Measurements from ENCODE around the gene DNMT3A. TPM values are rescaled to one million over a fixed set of nuclear protein-coding genes. Genes with fewer than 3 reads are reported as not detected.
A peak's percentile ranks its signal among the peaks of the same experiment; 100 is the strongest.
"Not testable (repeated sequence)": the region's sequence is repeated elsewhere in the genome, so short reads cannot be mapped to it uniquely, and the experiment has no call there.

Gene DNMT3A
- total and polyA plus RNA-seq, 2 experiments from 2014 or later = 47.2 to 80.4 TPM

DNA sequence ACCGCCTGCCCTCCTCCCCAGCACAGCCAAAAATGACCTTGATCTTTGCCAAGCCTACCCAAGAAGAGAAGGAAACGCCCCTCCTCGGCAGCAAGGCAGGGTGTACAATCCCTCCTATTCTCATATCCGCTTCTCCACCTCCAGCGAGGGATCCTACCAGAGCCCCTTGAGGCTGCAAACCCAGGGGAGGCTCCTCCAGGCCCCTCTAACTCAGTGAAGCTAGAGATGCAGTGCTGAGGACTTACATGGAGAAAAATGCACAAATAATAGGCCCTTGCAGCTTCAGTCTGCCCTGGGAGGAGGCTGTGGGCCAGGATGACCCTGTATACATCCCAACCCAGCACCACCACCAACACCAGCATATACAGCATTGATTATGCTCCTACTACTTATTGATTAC, 126.5 kb downstream of the DNMT3A start:
- H3K4me2 ChIP-seq = peak overlapping the region; percentile 88
- H3K27me3 ChIP-seq (ENCODE audit: insufficient read depth) = no peaks in the 10 kb centered on the region
- Mint-ChIP-seq H3K4me1 (no peaks in the 10 kb centered on the region; the same call in 2 of the 3 replicates), H3K27ac (no peak overlapping the region), H3K36me3 (ENCODE audit: low read depth) (no peaks in the 10 kb centered on the region), H3K4me3 (peak overlapping the region; percentile 73), H3K9me3 (no peaks in the 10 kb centered on the region), H3K27me3 (ENCODE audit: insufficient read depth, low read depth, poor library complexity) (peaks cover 7% of the 10 kb centered on the region)
- peak overlapping the region; percentile 97 for H2AFZ ChIP-seq
- H3K4me3 ChIP-seq = peak overlapping the region; percentile 76
- no peaks in the 10 kb centered on the region for H3K79me2 ChIP-seq (replicated peaks; ENCODE audit: insufficient read depth)
- TF ChIP-seq EZH2 (IDR thresholded peaks at IDR 0.05; ENCODE audit: low read depth, unreplicated experiment) = no peak
- no peaks in the 10 kb centered on the region for H4K20me1 ChIP-seq (replicated peaks; ENCODE audit: insufficient read depth)
- ATAC-seq (peak; percentile 16), DNase-seq (ENCODE audit: low spot score) (no peak)
- no peaks in the 10 kb centered on the region for H3K9me2 ChIP-seq (ENCODE audit: insufficient read depth)
- H3K4me1 ChIP-seq (ENCODE audit: insufficient read depth) = peaks cover 3% of the 10 kb centered on the region; the same call in 1 of the 2 replicates
- no peaks in the 10 kb centered on the region for H3K36me3 ChIP-seq (ENCODE audit: insufficient read depth)
- H3K27ac ChIP-seq (ENCODE audit: low read depth) = 0 out of 2 replicates have a peak overlapping the region, but pooled peaks have one; percentile 32
- H3F3A ChIP-seq (replicated peaks; ENCODE audit: low read depth) = peaks cover 5% of the 10 kb centered on the region; the same call in 1 of the 2 replicates

DNA sequence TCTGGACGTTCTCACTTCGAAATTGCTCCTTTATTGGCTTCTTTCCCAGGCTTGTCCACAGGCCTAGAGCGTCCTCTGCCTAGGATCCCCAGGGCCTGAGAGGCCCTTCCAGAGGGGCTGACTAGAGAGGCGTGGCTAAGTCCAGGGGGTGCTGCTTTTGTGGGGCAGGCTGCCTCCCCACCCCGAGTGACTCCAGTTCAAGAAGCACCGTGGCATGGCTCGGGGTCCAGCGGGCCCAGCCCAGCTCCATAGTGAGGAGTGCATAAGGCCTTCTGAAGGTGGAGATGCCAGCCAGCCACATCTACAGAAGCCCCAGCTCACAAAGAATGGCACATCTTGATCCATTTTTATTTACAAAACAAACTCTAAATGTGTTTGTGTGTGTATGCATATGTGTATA, 128.5 kb downstream of the DNMT3A start:
- no peaks in the 10 kb centered on the region for H3K27me3 ChIP-seq (ENCODE audit: insufficient read depth)
- H3F3A ChIP-seq (replicated peaks; ENCODE audit: low read depth) = peaks cover 5% of the 10 kb centered on the region; the same call in 1 of the 2 replicates
- TF ChIP-seq EZH2phosphoT487 (IDR thresholded peaks at IDR 0.05; ENCODE audit: unreplicated experiment) (no peak), EZH2 (IDR thresholded peaks at IDR 0.05; ENCODE audit: low read depth, unreplicated experiment) (no peak), STAT1 (IDR thresholded peaks at IDR 0.05; ENCODE audit: unreplicated experiment) (no peak), ZNF331 (CRISPR knock-in tag; IDR thresholded peaks at IDR 0.05; ENCODE audit: low read depth) (no peak), CREB1 (CRISPR knock-in tag; IDR thresholded peaks at IDR 0.05; ENCODE audit: low read depth) (no peak), JUNB (IDR thresholded peaks at IDR 0.05; ENCODE audit: unreplicated experiment) (no peak)
- TF ChIP-seq, protein P1, sequence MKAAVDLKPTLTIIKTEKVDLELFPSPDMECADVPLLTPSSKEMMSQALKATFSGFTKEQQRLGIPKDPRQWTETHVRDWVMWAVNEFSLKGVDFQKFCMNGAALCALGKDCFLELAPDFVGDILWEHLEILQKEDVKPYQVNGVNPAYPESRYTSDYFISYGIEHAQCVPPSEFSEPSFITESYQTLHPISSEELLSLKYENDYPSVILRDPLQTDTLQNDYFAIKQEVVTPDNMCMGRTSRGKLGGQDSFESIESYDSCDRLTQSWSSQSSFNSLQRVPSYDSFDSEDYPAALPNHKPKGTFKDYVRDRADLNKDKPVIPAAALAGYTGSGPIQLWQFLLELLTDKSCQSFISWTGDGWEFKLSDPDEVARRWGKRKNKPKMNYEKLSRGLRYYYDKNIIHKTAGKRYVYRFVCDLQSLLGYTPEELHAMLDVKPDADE (IDR thresholded peaks at IDR 0.05) = no peak
- no peaks in the 10 kb centered on the region for H3K79me2 ChIP-seq (replicated peaks; ENCODE audit: insufficient read depth)
- no peaks in the 10 kb centered on the region for H3K36me3 ChIP-seq (ENCODE audit: insufficient read depth)
- Mint-ChIP-seq H3K27ac (no peak overlapping the region), H3K4me1 (no peaks in the 10 kb centered on the region; the same call in 2 of the 3 replicates), H3K36me3 (ENCODE audit: low read depth) (no peaks in the 10 kb centered on the region), H3K27me3 (ENCODE audit: insufficient read depth, low read depth, poor library complexity) (peaks cover 10% of the 10 kb centered on the region), H3K4me3 (no peak overlapping the region), H3K9me3 (no peaks in the 10 kb centered on the region)
- DNase-seq (ENCODE audit: low spot score) (no peak), ATAC-seq (no peak)
- H3K9me2 ChIP-seq (ENCODE audit: insufficient read depth) = no peaks in the 10 kb centered on the region
- no peak overlapping the region for H3K27ac ChIP-seq (ENCODE audit: low read depth)
- no peak overlapping the region for H3K4me3 ChIP-seq
- H3K4me1 ChIP-seq (ENCODE audit: insufficient read depth) = peaks cover 3% of the 10 kb centered on the region; the same call in 1 of the 2 replicates
- no peak overlapping the region for H2AFZ ChIP-seq
- H3K4me2 ChIP-seq = no peak overlapping the region
- no peaks in the 10 kb centered on the region for H4K20me1 ChIP-seq (replicated peaks; ENCODE audit: insufficient read depth)

DNA sequence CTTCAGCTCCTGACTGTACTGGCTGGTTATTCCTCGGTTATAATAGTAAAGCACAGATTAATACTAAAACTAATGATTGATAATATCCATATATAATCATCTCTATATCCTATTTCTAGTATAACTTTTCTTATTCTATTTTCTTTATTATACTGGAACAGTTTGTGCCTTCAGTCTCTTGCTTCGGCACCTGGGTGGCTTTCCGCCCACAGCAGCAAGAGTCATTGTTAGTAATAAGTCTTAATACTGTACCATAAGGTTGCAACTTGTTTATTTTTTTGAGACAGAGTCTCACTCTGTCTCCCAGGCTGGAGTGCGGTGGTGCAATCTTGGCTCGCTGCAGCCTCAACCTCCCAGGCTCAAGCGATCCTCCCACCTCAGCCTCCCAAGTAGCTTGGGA, 130.8 kb downstream of the DNMT3A start:
- not testable (repeated sequence) for H3K4me3 ChIP-seq; H3K9me2 ChIP-seq (ENCODE audit: insufficient read depth); H2AFZ ChIP-seq; H3K27me3 Mint-ChIP-seq (ENCODE audit: insufficient read depth, low read depth, poor library complexity); H3K4me1 ChIP-seq (ENCODE audit: insufficient read depth); H3K4me2 ChIP-seq; H3K4me1 Mint-ChIP-seq; H3F3A ChIP-seq (replicated peaks; ENCODE audit: low read depth); H3K79me2 ChIP-seq (replicated peaks; ENCODE audit: insufficient read depth); H3K4me3 Mint-ChIP-seq; H3K36me3 ChIP-seq (ENCODE audit: insufficient read depth); H3K27ac ChIP-seq (ENCODE audit: low read depth); H3K9me3 Mint-ChIP-seq; H3K27ac Mint-ChIP-seq; ATAC-seq; DNase-seq (ENCODE audit: low spot score); H3K36me3 Mint-ChIP-seq (ENCODE audit: low read depth); H3K27me3 ChIP-seq (ENCODE audit: insufficient read depth); H4K20me1 ChIP-seq (replicated peaks; ENCODE audit: insufficient read depth)

All from GM23338 (cell line).